Neural progenitor cell (in vitro differentiated cells): ENCODE measurements around the gene MOBP.

Experiments
- CTCF ChIP-seq: fragments of 200-600 bp; sonication (generic); IDR thresholded peaks from 2 replicates; pipeline ENCODE4 v1.5.1; 2017; ENCODE audit warnings: antibody characterized with exemption, mild to moderate bottlenecking
- EZH2 ChIP-seq: fragments of 200-600 bp; sonication (generic); IDR thresholded peaks from 2 replicates; pipeline ENCODE4 v1.6.1; 2017; ENCODE audit warnings: antibody characterized with exemption, mild to moderate bottlenecking, moderate library complexity

GRCh38 chr3:39471652-39472051, 4.2 kb downstream of the MOBP start:
- no peak for TF ChIP-seq CTCF
- no peak for TF ChIP-seq EZH2
